SKM-1 (cell line): ENCODE measurements around the gene SLC35D1.

Experiments used
- DNase-seq: peaks from one replicate; lab custom pipeline; 2025; ENCODE audit not compliant: unreplicated experiment; lab: John Stamatoyannopoulos, UW

SLC35D1 gene

GRCh38 chr1:67044631-67045270 is 9.2 kb downstream of the SLC35D1 start:
- no peak for DNase-seq

- DNase-seq: no peak
These were observed 10.6 kb downstream of the SLC35D1 start for GRCh38 chr1:67043366-67043765.

GRCh38 chr1:67041841-67042503 is 12.0 kb downstream of the SLC35D1 start:
- no peak for DNase-seq

GRCh38 chr1:67040405-67040804 is 13.5 kb downstream of the SLC35D1 start:
- DNase-seq: no peak

- DNase-seq: no peak
These were observed 22.1 kb downstream of the SLC35D1 start for GRCh38 chr1:67031859-67032247.

- no peak for DNase-seq
These were observed 22.7 kb downstream of the SLC35D1 start for GRCh38 chr1:67031121-67031858.

GRCh38 chr1:67029472-67029871 is 24.5 kb downstream of the SLC35D1 start:
- DNase-seq: no peak

GRCh38 chr1:67020765-67021164 is 33.2 kb downstream of the SLC35D1 start:
- no peak for DNase-seq

GRCh38 chr1:67020304-67020703 is 33.6 kb downstream of the SLC35D1 start:
- DNase-seq: no peak

- DNase-seq: no peak
These were observed 34.3 kb downstream of the SLC35D1 start for GRCh38 chr1:67019600-67020136.

GRCh38 chr1:67019121-67019520 is 34.8 kb downstream of the SLC35D1 start:
- no peak for DNase-seq

- no peak for DNase-seq
These were observed 35.4 kb downstream of the SLC35D1 start for GRCh38 chr1:67018574-67018973.

- DNase-seq: no peak
These were observed 40.4 kb downstream of the SLC35D1 start for GRCh38 chr1:67013573-67013972.

GRCh38 chr1:67009792-67010191 is 44.2 kb downstream of the SLC35D1 start:
- no peak for DNase-seq

GRCh38 chr1:67005068-67005467 is 48.9 kb downstream of the SLC35D1 start:
- DNase-seq: no peak

- DNase-seq: no peak
These were observed 49.8 kb downstream of the SLC35D1 start for GRCh38 chr1:67004176-67004575.

GRCh38 chr1:67001682-67002425 is 52.1 kb downstream of the SLC35D1 start:
- no peak for DNase-seq

GRCh38 chr1:66999640-67000400 is 54.1 kb downstream of the SLC35D1 start:
- DNase-seq: peak; percentile 47

GRCh38 chr1:66998972-66999371 is 55.0 kb downstream of the SLC35D1 start:
- DNase-seq: no peak

- DNase-seq: peak; percentile 61
These were observed 57.8 kb downstream of the SLC35D1 start for GRCh38 chr1:66996018-66996682.
